ENCODE results near the gene ZNF320.
"Not testable (repeated sequence)": the region's sequence is repeated elsewhere in the genome, so short reads cannot be mapped to it uniquely, and the experiment has no call there.

ZNF320 gene

GRCh38 chr19:52897138-52897935 is at the start of gene ZNF320:
Gene ZNF320, minus strand, starts transcription at chr19:52897635. Its CDS starts 7,380 bp downstream, at chr19:52890255.
- peak; percentile 45 to 97 (median 91) for DNase-seq

DNA sequence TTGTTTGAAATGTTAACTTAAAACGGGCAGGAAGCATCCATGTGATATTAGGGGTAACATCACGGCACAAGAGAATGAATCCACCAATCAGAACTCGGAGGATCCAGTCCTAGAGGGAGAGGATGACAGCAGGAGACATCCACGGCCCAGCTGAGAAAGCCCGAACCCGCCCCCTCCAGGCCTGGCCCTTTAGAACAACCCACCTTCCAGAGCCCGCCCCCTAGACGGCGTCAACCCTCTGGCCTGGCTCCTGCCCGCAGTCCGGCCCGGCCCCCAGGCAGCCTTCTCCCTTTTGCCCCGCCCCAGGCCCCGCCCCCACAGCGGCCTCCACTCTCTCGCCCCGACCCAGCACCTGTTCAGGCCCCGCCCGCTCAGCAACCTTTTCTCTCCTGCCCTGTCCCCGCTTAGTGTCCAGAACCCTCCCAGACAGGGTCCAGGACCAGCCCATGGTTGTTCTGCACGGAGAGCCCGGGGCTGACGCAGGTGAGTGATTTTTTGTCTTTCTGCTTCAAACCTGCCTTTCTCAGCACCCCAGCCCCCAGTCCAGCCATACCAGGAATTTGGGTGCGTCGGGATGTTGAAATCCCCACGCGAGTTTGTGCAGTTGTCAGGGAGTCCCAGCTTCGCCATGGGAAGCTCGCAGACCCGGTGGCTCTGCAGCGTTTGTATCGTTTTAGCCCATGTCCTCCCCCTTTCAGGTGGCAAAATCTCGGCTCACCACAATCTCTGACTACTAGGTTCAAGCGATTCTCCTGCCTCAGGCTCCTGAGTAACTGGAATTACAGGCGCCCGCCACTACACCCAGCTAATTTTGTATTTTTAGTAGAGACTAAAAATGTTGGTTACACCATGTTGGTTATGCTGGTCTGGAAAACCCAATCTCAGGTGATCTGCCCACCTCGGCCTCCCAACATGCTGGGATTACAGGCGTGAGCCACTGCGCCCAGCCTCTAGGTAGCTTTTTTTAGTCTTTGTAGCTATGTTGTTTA is 49.2 kb upstream of the ZNF320 start:
- DNase-seq, result peak in 7 of 56 donors; percentile 5 to 40 (median 14)

- DNase-seq, result no peak
These were observed 48.4 kb upstream of the ZNF320 start for GRCh38 chr19:52945652-52946321.

DNA sequence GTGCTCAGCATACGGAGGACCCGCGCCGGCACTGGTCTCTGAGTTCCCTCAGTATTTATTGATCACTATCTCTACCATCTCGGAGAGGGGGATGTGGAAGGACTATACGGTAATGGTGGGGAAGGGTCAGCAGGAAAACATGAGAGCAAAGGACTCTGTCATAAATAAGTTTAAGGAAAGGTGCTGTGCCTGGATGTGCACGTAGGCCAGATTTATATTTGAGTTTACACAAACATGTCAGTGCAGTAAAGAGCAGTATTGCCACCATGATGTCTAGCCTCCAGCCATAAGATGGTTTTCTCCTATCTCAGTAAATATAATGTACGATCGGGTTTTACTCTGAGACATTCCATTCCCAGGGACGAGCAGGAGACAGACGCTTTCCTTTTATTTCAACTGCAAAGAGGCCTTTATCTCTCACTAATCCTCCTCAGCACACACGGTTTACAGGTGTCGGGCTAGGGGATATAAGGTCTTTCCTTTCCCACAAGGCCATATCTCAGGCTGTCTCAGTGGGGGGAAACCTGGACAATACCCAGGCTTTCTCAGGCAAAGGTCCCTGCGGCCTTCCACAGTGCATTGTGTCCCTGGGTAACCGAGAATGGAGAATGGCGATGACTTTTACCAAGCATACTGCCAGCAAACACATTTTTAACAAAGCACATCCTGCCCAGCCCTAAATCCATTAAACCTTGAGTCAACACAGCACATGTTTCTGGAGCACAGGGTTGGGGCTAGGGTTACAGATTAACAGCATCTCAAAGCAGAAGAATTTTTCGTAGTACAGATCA is 47.5 kb upstream of the ZNF320 start:
- not testable (repeated sequence) for DNase-seq

- no peak for DNase-seq
These were observed 46.6 kb upstream of the ZNF320 start for GRCh38 chr19:52943884-52944643.

- DNase-seq, result no peak
These were observed 45.9 kb upstream of the ZNF320 start for GRCh38 chr19:52943134-52943883.

DNA sequence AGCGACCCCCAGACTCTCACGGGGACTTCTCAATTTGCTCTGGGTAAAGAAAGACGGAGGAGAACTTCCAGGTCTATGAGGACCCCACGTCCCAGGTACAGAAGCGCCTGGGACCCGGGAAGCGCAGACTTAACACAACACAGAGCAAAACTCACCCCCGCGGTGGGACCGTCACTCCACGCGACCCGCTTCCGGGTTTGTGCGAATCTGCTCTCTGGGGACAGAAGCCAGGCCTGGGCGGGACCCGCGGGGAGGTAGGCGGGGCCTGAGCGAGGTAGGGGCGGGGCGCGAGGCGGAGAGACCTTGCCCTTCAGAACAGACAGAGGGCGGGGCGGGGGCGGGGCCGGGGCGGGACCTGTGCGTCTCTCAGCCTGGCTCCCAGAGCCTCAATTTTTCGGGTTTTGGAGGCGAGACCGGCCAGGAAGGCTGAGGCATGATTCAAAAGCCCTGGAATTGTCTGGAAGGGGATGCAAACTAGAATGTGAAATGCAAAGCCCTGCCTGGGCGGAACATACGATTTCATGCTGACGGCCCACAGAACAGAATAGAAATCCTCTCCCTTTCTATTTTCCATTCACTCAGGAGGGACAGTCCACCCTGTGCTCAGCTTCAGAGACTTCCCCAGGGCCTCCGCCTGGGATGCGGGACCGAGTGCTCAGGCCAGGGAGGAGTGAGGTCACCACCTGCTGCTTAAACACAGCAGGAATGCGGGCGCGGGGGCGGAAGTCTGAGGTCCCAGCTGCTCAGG is 45.1 kb upstream of the ZNF320 start:
- DNase-seq, result peak in 55 of 56 donors; percentile 2 to 90 (median 66)

- peak in 1 of 56 donors; percentile 2 for DNase-seq
These were observed 44.5 kb upstream of the ZNF320 start for GRCh38 chr19:52941941-52942385.

DNA sequence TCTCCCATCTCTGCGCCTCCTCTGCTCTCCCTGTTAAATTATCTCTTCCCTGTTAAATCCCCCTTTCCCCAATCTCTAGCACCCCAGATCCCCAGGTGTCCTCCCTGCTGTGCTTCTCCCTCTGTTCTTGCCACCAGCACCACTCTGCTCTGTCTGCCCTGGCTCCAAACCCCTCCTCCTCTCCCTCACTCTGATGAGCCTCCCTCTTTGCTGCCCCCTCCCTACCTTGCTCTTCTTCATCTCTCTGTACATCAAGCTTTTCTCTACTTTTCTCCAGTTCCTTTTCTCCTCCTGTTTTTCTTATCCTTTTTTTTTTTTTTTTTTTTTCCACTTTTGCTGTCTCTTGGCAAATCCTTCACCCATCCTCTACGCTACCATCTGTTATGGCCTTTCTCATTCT is 44.1 kb upstream of the ZNF320 start:
- not testable (repeated sequence) for DNase-seq

DNA sequence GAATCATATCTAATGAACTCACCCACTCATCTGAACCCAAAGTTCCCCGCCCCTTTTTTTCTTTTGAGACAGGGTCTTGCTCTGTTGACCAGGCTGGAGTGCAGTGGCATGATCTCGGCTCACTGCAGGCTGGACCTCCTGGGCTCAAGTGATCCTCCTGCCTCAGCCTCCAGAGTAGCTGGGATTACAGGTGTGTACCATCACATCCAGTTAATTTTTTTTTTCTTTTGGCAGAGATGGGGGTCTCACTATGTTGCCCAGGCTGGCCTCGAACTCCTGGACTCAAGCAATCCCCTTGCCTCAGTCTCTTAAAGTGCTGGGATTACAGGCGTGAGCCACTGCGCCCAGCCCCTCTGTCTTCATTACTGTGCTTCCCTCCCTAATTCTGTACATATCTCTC is 43.5 kb upstream of the ZNF320 start:
- not testable (repeated sequence) for DNase-seq

- DNase-seq, result no peak
These were observed 41.3 kb upstream of the ZNF320 start for GRCh38 chr19:52938761-52939160.

DNA sequence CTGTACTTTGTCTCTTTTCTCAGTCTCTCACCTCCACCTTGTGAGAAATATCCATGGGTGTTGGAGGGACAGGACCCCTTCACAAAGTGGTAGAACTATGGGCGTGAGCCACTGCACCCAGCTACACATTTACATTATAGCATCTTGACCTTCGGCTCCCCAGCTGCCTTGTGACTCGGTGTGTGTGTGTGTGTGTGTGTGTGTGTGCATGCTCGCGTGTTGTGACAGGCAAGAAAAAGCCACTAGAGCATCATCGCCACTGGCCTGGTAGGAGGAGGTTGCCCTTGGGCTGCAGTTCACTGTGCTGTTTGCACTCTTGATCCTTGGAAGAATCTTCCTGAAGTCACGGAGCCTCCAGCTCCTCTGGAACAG is 39.5 kb upstream of the ZNF320 start:
- DNase-seq, result no peak

DNA sequence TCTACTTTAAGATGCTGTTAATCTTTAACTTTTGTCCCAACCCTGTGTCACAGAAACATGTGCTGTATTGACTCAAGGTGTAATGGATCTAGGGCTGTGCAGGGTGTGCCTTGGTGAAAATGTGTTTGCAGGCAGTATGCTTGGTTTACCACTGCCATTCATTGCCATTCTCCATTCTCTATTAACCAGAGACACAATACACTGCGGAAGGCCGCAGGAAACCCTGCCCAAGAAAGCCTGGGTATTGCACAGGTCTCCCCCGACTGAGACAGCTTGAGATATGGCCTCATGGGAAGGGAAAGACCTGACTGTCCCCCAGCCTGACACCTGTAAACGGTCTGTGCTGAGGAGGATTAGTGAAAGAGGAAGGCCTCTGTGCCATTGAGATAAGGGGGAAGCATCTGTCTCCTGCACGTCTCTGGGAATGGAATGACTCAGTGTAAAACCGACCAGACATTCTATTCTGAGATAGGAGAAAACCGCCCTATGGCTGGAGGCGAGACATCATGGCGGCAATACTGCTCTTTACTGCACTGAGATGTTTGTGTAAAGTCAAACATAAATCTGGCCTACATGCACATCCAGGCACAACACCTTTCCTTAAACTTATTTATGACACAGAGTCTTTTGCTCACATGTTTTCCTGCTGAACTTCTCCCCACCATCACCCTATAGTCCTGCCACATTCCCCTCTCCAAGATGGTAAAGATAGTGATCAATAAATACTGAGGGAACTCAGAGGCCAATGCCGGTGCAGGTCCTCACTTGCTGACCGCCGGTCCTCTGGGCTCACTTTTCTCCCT is 38.9 kb upstream of the ZNF320 start:
- DNase-seq, result peak in 1 of 56 donors; percentile 7

DNA sequence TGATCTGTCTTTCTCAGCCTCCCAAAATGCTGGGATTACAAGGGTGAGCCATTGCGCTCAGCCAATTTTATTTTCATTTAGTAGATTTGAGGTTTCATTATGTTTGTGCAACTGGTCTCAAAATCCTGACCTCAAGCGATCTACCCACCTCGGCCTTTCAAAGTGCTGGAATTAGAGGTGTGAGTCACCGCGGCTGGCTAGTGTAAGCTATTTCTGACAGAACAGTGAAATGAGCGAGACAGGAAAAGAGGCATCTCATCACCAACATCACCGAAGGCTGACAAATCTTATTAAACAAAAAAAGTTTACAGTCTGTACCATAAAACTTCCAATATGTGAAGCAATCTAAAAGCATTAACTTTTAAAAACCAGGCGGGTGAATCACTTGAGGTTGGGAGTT is 38.0 kb upstream of the ZNF320 start:
- DNase-seq, result peak in 1 of 56 donors; percentile 3

DNA sequence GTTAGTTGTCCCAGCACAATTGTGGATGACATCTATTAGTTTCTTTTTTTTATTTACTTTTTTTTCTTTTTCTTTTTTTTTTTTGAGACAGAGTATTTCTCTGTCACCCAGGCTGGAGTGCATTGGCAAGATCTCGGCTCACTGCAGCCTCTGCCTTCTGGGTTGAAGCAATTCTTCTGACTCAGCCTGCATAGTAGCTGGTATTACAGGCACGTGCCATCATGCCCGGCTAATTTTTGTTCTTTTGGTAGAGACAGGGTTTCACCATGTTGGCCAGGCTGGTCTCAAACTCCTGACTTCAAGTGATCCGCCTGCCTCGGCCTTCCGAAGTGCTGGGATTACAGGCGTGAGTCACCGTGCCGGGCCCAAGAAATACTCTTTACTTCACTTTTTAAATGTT is 27.2 kb upstream of the ZNF320 start:
- not testable (repeated sequence) for DNase-seq

- DNase-seq, result peak in 19 of 56 donors; percentile 3 to 31 (median 8)
These were observed 26.6 kb upstream of the ZNF320 start for GRCh38 chr19:52923778-52924593.

Measured in amygdala (tissue), 56 donors.